Neural cell (in vitro differentiated cells): Measurements from ENCODE around the gene AK8.

Experiments
- EP300 ChIP-seq: fragments of 450-650 bp; conservative IDR thresholded peaks from 2 replicates; pipeline ENCODE4 v1.6.1; 2014; ENCODE audit warnings: antibody characterized with exemption, mild to moderate bottlenecking, moderate library complexity; ENCODE audit not compliant: poor library complexity, severe bottlenecking
- EZH2 ChIP-seq: fragments of 200-600, 300-800 bp; shearing (Covaris generic), sonication (generic); IDR thresholded peaks from 2 replicates; pipeline ENCODE4 v1.6.1; 2014; ENCODE audit warnings: antibody characterized with exemption, low read length, borderline replicate concordance, mild to moderate bottlenecking; ENCODE audit not compliant: insufficient read depth, poor library complexity, severe bottlenecking
- POLR2AphosphoS5 ChIP-seq: IDR thresholded peaks from 2 replicates; pipeline ENCODE4 v1.6.1; 2012
- RAD21 ChIP-seq: fragments of 450-650 bp; conservative IDR thresholded peaks from 2 replicates; pipeline ENCODE4 v1.6.1; 2014; ENCODE audit warnings: antibody characterized with exemption, mild to moderate bottlenecking, moderate library complexity
- SMC3 ChIP-seq: fragments of 450-650 bp; conservative IDR thresholded peaks from 2 replicates; pipeline ENCODE4 v1.6.1; 2014; ENCODE audit warnings: antibody characterized with exemption, mild to moderate bottlenecking, moderate library complexity; ENCODE audit not compliant: poor library complexity
- TAF1 ChIP-seq: IDR thresholded peaks from 2 replicates; pipeline ENCODE4 v1.6.1; 2012; ENCODE audit warnings: low read depth
- TF ChIP-seq, protein P1 (sequence below): fragments of 450-650 bp; IDR thresholded peaks from 2 replicates; pipeline ENCODE4 v1.5.1; 2014; ENCODE audit warnings: antibody characterized with exemption, mild to moderate bottlenecking, moderate library complexity; ENCODE audit not compliant: poor library complexity, severe bottlenecking
- TF ChIP-seq, protein P2 (sequence below): IDR thresholded peaks from 2 replicates; pipeline ENCODE4 v1.6.1; 2012; ENCODE audit warnings: borderline replicate concordance

DNA sequence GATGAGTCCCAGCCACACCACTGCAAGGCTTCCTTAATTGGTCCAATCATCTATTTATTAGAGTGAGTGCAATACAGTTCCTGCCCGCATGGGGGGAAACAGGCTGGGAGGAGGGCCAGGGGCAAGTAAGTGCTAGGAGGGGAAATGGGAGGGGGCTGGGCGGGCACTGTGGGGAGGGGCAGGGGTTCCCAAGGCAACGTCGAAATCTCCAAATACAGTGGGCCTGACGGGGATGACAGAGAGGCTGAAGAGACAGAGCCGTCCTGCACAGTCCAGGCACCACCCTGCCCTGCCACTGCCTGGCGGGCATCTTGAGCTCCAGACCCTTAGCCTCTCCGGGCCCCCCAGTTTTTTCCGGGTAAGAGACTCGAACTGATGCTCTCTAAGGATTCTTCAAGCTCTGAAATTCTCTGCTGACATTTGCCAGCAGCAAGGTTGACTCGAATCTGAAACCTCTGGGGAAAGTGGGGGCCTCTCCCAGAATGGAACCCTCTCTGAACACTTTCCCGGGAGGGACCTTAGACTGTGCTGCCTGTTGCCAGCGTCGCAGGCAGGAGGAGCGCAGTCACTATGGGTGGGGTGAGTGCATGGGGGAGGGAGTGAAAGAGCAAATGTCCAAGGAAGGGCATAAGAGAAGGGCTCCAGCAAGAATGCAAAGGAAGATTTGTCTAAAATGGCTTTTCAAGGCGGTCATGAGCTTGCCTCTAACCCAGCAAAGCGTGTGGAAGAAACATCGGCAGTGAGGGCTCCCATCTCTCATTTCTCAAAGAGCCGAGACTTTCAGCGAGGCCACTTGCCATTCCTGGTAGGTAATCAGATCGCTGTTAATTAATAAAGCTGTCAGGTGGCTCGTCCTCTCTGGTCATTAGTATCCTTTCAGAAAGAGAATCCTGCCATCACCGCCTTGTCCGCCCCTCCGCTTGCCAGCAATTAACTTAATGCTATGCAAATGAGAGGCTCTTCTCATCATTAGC is 108.9 kb downstream of the AK8 start:
- TF ChIP-seq, protein P1, sequence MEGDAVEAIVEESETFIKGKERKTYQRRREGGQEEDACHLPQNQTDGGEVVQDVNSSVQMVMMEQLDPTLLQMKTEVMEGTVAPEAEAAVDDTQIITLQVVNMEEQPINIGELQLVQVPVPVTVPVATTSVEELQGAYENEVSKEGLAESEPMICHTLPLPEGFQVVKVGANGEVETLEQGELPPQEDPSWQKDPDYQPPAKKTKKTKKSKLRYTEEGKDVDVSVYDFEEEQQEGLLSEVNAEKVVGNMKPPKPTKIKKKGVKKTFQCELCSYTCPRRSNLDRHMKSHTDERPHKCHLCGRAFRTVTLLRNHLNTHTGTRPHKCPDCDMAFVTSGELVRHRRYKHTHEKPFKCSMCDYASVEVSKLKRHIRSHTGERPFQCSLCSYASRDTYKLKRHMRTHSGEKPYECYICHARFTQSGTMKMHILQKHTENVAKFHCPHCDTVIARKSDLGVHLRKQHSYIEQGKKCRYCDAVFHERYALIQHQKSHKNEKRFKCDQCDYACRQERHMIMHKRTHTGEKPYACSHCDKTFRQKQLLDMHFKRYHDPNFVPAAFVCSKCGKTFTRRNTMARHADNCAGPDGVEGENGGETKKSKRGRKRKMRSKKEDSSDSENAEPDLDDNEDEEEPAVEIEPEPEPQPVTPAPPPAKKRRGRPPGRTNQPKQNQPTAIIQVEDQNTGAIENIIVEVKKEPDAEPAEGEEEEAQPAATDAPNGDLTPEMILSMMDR, result no peak
- TF ChIP-seq TAF1 (no peak), EZH2 (no peak), POLR2AphosphoS5 (no peak), EP300 (no peak), SMC3 (no peak), RAD21 (no peak)
- TF ChIP-seq, protein P2, sequence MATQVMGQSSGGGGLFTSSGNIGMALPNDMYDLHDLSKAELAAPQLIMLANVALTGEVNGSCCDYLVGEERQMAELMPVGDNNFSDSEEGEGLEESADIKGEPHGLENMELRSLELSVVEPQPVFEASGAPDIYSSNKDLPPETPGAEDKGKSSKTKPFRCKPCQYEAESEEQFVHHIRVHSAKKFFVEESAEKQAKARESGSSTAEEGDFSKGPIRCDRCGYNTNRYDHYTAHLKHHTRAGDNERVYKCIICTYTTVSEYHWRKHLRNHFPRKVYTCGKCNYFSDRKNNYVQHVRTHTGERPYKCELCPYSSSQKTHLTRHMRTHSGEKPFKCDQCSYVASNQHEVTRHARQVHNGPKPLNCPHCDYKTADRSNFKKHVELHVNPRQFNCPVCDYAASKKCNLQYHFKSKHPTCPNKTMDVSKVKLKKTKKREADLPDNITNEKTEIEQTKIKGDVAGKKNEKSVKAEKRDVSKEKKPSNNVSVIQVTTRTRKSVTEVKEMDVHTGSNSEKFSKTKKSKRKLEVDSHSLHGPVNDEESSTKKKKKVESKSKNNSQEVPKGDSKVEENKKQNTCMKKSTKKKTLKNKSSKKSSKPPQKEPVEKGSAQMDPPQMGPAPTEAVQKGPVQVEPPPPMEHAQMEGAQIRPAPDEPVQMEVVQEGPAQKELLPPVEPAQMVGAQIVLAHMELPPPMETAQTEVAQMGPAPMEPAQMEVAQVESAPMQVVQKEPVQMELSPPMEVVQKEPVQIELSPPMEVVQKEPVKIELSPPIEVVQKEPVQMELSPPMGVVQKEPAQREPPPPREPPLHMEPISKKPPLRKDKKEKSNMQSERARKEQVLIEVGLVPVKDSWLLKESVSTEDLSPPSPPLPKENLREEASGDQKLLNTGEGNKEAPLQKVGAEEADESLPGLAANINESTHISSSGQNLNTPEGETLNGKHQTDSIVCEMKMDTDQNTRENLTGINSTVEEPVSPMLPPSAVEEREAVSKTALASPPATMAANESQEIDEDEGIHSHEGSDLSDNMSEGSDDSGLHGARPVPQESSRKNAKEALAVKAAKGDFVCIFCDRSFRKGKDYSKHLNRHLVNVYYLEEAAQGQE, result no peak
